Measurements from ENCODE around the gene TCF3. TPM values are rescaled to one million over a fixed set of nuclear protein-coding genes. Genes with fewer than 3 reads are reported as not detected.
A peak's percentile ranks its signal among the peaks of the same experiment; 100 is the strongest.

Gene TCF3
- total RNA-seq, 1 experiment from 2014 or later, result 128 TPM

GRCh38 chr19:1632462-1633268 is 19.8 kb downstream of the TCF3 start:
- DNase-seq (ENCODE audit: low read depth), result no peak

GRCh38 chr19:1631557-1632100 is 20.8 kb downstream of the TCF3 start:
- no peak for DNase-seq (ENCODE audit: low read depth)

- DNase-seq (ENCODE audit: low read depth), result no peak
Observed at GRCh38 chr19:1630811-1631210, 21.6 kb downstream of the TCF3 start.

GRCh38 chr19:1630012-1630411 is 22.4 kb downstream of the TCF3 start:
- DNase-seq (ENCODE audit: low read depth), result no peak

- no peak for DNase-seq (ENCODE audit: low read depth)
Observed at GRCh38 chr19:1629256-1629808, 23.1 kb downstream of the TCF3 start.

- no peak for DNase-seq (ENCODE audit: low read depth)
Observed at GRCh38 chr19:1627194-1627593, 25.2 kb downstream of the TCF3 start.

- no peak for DNase-seq (ENCODE audit: low read depth)
Observed at GRCh38 chr19:1626417-1627010, 25.9 kb downstream of the TCF3 start.

- no peak for DNase-seq (ENCODE audit: low read depth)
Observed at GRCh38 chr19:1624458-1624857, 28.0 kb downstream of the TCF3 start.

GRCh38 chr19:1622541-1622940 is 29.9 kb downstream of the TCF3 start:
- no peak for DNase-seq (ENCODE audit: low read depth)

- DNase-seq (ENCODE audit: low read depth), result no peak
Observed at GRCh38 chr19:1622007-1622406, 30.4 kb downstream of the TCF3 start.

GRCh38 chr19:1621574-1621973 is 30.8 kb downstream of the TCF3 start:
- no peak for DNase-seq (ENCODE audit: low read depth)

- no peak for DNase-seq (ENCODE audit: low read depth)
Observed at GRCh38 chr19:1621021-1621420, 31.4 kb downstream of the TCF3 start.

GRCh38 chr19:1620502-1620901 is 31.9 kb downstream of the TCF3 start:
- DNase-seq (ENCODE audit: low read depth), result no peak

- DNase-seq (ENCODE audit: low read depth), result no peak
Observed at GRCh38 chr19:1619703-1620102, 32.7 kb downstream of the TCF3 start.

- DNase-seq (ENCODE audit: low read depth), result no peak
Observed at GRCh38 chr19:1619094-1619439, 33.3 kb downstream of the TCF3 start.

GRCh38 chr19:1618157-1619093 is 34.0 kb downstream of the TCF3 start:
- DNase-seq (ENCODE audit: low read depth), result peak; percentile 21

GRCh38 chr19:1616875-1617274 is 35.5 kb downstream of the TCF3 start:
- DNase-seq (ENCODE audit: low read depth), result no peak

- DNase-seq (ENCODE audit: low read depth), result no peak
Observed at GRCh38 chr19:1616396-1616795, 36.0 kb downstream of the TCF3 start.

- no peak for DNase-seq (ENCODE audit: low read depth)
Observed at GRCh38 chr19:1615156-1615765, 37.2 kb downstream of the TCF3 start.

- no peak for DNase-seq (ENCODE audit: low read depth)
Observed at GRCh38 chr19:1613808-1614570, 38.4 kb downstream of the TCF3 start.
